Ascending aorta (tissue), 2 donors: ENCODE results near the gene KLHL14. TPM values are rescaled to one million over a fixed set of nuclear protein-coding genes. Genes with fewer than 3 reads are reported as not detected.

ENCODE experiments used
- DNase-seq, 2 donors: peaks; one replicate each; pipeline ENCODE4 v3.0.0-alpha.2; 2019; ENCODE audit warnings: low spot score in 2 of 2
- H3K27ac ChIP-seq, 2 donors: fragments of 200-600 bp; sonication (generic); one replicate each; pipeline ENCODE4 v1.5.1; 2016 to 2017; ENCODE audit warnings: mild to moderate bottlenecking in 1 of 2
- H3K27me3 ChIP-seq: fragments of 200-600 bp; sonication (generic); one replicate; pipeline ENCODE4 v1.5.1; 2017
- H3K36me3 ChIP-seq, 2 donors: fragments of 200-600 bp; sonication (generic); one replicate each; pipeline ENCODE4 v1.5.1; 2016
- H3K4me1 ChIP-seq, 2 donors: fragments of 200-600 bp; sonication (generic); one replicate each; pipeline ENCODE4 v1.5.1; 2016 to 2017; ENCODE audit warnings: mild to moderate bottlenecking in 1 of 2
- H3K4me3 ChIP-seq, 2 donors: fragments of 200-600 bp; sonication (generic); one replicate each; pipeline ENCODE4 v1.5.1; 2016 to 2017; ENCODE audit warnings: mild to moderate bottlenecking in 1 of 2
- H3K9me3 ChIP-seq, 2 donors: fragments of 200-600 bp; sonication (generic); one replicate each; pipeline ENCODE4 v1.5.1; 2016
- CTCF ChIP-seq, 3 experiments: fragments of 200-600 bp in 2 of 3; fragments of 450-650 bp in 1 of 3; sonication (generic) in 2 of 3; IDR thresholded peaks; one replicate each; pipeline ENCODE4 v1.5.1; 2016 to 2019; ENCODE audit warnings: antibody characterized with exemption in 3 of 3, mild to moderate bottlenecking in 1 of 3, moderate library complexity in 1 of 3
- intact Hi-C: fragments of 100-400 bp; cut with DNase I; formaldehyde crosslinking; loops from one replicate; pipeline ENCODE4 v1.15.1; 2023
- total RNA-seq: library from RNA; depleted of rRNA; stranded (reverse); fragments of >200 nt; gene quantifications from one replicate; pipeline ENCODE4 v1.1.0, GENCODE V29; 2016

KLHL14 gene
- total RNA-seq, 1 donor from 2014 or later: not detected

GRCh38 chr18:32629981-32630700 is 142.7 kb downstream of the KLHL14 start:
- Histone ChIP-seq H3K27me3 (no peaks in the 10 kb centered on the region), H3K4me1 (no peaks in the 10 kb centered on the region), H3K4me3 (no peak overlapping the region), H3K27ac (no peak overlapping the region), H3K9me3 (no peaks in the 10 kb centered on the region), H3K36me3 (no peaks in the 10 kb centered on the region)
- intact Hi-C loops: no loop called here
- no peak for DNase-seq
- TF ChIP-seq CTCF (IDR thresholded peaks at IDR 0.05): no peak

- Histone ChIP-seq H3K27me3 (no peaks in the 10 kb centered on the region), H3K4me3 (no peak overlapping the region), H3K27ac (no peak overlapping the region), H3K9me3 (no peaks in the 10 kb centered on the region), H3K36me3 (no peaks in the 10 kb centered on the region), H3K4me1 (no peaks in the 10 kb centered on the region)
- DNase-seq: no peak
- intact Hi-C loops: no loop called here
- TF ChIP-seq CTCF (IDR thresholded peaks at IDR 0.05): no peak
Observed at GRCh38 chr18:32629292-32629691, 143.5 kb downstream of the KLHL14 start.

DNA sequence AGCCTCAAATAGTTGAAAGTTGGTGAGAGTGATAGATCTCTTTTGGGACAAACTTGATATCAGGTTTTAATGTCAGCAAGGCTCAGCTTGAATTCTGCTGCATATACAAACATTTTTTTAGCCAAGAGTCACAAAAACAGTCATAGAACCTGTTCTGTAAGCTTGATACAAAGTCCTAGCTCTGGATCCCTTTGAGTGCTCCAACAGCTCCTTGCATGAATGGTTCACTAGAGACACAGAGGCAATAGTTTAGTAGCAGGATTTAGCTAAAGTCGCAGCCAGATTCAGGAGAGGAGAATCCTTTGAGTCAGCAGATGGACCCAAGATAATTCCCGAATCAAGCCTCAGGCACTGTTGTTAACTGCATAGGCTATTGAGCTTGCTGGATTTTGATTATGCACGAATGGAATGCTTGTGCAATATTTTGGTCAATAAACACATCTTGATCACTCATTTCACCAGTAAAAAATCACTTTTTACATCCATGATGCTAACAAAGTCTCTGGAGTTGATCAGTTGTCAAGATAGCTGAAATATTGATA is 148.6 kb downstream of the KLHL14 start:
- Histone ChIP-seq H3K36me3 (no peaks in the 10 kb centered on the region), H3K27me3 (no peaks in the 10 kb centered on the region), H3K4me3 (no peak overlapping the region), H3K27ac (no peak overlapping the region), H3K4me1 (no peaks in the 10 kb centered on the region), H3K9me3 (no peaks in the 10 kb centered on the region)
- intact Hi-C loops: no loop called here
- DNase-seq: no peak
- no peak for TF ChIP-seq CTCF (IDR thresholded peaks at IDR 0.05)

- H3K4me1 ChIP-seq: no peaks in the 10 kb centered on the region
- no peaks in the 10 kb centered on the region for H3K9me3 ChIP-seq
- no peak overlapping the region for H3K4me3 ChIP-seq
- H3K27me3 ChIP-seq: no peaks in the 10 kb centered on the region
- no peak for TF ChIP-seq CTCF (IDR thresholded peaks at IDR 0.05)
- no peaks in the 10 kb centered on the region for H3K36me3 ChIP-seq
- H3K27ac ChIP-seq: no peak overlapping the region
- no peak for DNase-seq
- intact Hi-C loops: no loop called here
Observed at GRCh38 chr18:32623563-32623962, 149.3 kb downstream of the KLHL14 start.
